Measurements from ENCODE around the gene RUSF1.

DNA sequence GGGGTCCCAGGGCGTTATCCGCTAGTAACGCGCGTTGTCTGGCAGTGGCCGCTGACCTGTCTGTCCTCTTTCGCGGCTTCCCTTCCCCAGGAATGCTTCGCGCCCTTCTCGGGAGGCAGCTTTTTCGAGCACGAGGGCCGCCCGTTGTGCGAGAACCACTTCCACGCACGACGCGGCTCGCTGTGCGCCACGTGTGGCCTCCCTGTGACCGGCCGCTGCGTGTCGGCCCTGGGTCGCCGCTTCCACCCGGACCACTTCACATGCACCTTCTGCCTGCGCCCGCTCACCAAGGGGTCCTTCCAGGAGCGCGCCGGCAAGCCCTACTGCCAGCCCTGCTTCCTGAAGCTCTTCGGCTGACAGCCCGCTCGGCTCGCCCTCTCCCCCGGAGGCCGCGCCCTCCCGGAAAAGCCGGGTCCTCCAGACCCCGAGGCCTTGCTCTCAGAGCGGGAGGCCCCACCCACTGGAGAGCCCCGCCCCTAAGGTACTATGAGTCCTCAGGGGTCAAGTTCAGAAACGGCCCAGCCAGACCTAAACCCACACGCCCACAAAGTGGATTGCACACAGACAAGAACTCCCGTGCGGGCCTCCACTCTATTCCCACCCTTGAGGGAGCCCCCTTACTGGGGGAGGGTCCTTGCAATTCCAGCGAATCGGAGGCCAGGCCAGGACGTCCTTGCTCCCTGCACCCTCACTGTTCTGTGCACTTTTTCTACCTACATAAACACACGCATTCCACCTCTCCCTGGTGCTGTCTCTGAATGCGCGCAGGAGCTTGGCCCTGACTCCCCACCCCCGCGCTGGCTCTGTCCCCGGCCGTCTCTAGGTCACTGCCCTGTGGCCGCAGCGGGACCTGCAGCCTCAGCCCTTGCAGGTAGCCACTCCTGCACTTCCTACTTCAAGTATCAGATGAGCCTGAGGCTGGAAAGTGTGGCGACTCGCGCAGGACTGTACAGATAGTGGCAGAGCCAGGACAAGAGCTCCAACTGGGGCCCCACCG lies 30.7 kb downstream of the RUSF1 start:
- TF ChIP-seq, protein P1, sequence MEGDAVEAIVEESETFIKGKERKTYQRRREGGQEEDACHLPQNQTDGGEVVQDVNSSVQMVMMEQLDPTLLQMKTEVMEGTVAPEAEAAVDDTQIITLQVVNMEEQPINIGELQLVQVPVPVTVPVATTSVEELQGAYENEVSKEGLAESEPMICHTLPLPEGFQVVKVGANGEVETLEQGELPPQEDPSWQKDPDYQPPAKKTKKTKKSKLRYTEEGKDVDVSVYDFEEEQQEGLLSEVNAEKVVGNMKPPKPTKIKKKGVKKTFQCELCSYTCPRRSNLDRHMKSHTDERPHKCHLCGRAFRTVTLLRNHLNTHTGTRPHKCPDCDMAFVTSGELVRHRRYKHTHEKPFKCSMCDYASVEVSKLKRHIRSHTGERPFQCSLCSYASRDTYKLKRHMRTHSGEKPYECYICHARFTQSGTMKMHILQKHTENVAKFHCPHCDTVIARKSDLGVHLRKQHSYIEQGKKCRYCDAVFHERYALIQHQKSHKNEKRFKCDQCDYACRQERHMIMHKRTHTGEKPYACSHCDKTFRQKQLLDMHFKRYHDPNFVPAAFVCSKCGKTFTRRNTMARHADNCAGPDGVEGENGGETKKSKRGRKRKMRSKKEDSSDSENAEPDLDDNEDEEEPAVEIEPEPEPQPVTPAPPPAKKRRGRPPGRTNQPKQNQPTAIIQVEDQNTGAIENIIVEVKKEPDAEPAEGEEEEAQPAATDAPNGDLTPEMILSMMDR (conservative IDR thresholded peaks at IDR 0.05 in 1 of 2, IDR thresholded peaks at IDR 0.05 in 1 of 2; ENCODE audit: extremely low read depth in 1 of 2, insufficient read depth in 1 of 2, low read depth in 1 of 2, low read length in 2 of 2): no peak
- TF ChIP-seq EZH2 (IDR thresholded peaks at IDR 0.05; ENCODE audit: borderline replicate concordance, low read length): no peak

All from mammary epithelial cell (primary cell).